ENCODE results near the gene ACSL1. TPM values are rescaled to one million over a fixed set of nuclear protein-coding genes. Genes with fewer than 3 reads are reported as not detected.

Gene ACSL1
- total and polyA plus RNA-seq, 2 of the 8 experiments (the other 6 are each of a cell fraction or from before 2014, with no cell fraction given), result 2.3 to 8.7 TPM

DNA sequence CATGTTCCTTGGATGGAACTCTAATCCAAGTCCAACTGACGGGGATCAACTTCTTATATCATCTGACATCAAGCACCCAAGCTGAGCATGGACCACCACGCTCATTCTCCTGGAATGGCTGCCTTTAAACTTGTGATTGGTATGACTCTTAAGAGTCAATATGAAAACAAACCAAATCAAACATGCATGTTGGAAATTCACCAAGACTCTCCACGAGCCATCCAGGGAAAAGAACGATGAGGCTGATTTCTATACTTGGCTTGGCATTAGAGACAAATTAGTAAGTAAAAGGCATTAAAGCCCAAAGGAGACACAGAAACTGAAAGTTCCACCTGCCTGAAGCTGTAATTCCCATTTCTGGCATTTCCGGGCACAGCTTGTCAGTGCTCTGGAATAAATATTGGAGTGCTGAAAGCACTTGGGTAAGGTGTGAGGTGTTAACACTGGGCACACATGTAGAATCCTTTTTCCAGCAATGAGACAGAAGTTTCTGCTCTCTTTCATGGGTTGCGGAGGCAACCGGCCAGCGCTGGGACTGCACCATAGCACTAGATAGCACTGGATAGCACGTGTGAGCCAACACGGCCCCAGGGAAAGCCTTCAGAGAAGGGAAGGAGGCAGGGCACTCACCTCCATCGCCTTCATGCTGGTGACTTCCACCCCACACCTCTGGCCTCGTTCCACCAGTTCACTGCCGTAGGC, 49.8 kb downstream of the ACSL1 start:
- Histone ChIP-seq H2BK5ac (ENCODE audit: low read depth, low read length) (no peak overlapping the region), H3K79me2 (ENCODE audit: control insufficient read depth in 1 of 2, insufficient read depth in 2 of 2, low read length in 2 of 2) (no peaks in the 10 kb centered on the region), H2AFZ (ENCODE audit: low read length) (no peak overlapping the region; the same call in 1 of the 2 replicates), H4K8ac (ENCODE audit: extremely low read depth, insufficient read depth, low read length) (no peak overlapping the region), H2BK12ac (ENCODE audit: low read depth, low read length) (no peak overlapping the region), H2BK20ac (ENCODE audit: low read length) (no peak overlapping the region), H4K20me1 (replicated peaks in 1 of 2; ENCODE audit: control insufficient read depth in 1 of 2, insufficient read depth in 2 of 2, low read length in 2 of 2) (no peaks in the 10 kb centered on the region), H2BK15ac (ENCODE audit: low read length) (no peak overlapping the region), H3K4me1 (replicated peaks in 1 of 4; ENCODE audit: control insufficient read depth in 3 of 4, insufficient read depth in 4 of 4, low read length in 3 of 4) (no peaks in the 10 kb centered on the region), H3K27me3 (replicated peaks in 1 of 4; ENCODE audit: control insufficient read depth in 3 of 4, extremely low read depth in 1 of 4, insufficient read depth in 3 of 4, low read length in 3 of 4) (no peaks in the 10 kb centered on the region), H3K23me2 (ENCODE audit: low read depth, low read length) (0 out of 2 replicates have a peak, but pooled peaks cover 2% of the 10 kb centered on the region), H3K36me3 (ENCODE audit: control insufficient read depth in 2 of 4, insufficient read depth in 4 of 4, low read length in 3 of 4) (no peaks in the 10 kb centered on the region; a peak in 1 of 8 replicates), H3K9ac (replicated peaks in 1 of 4; ENCODE audit: extremely low read depth in 1 of 4, low read depth in 3 of 4, low read length in 3 of 4) (no peak overlapping the region), H3K56ac (replicated peaks; ENCODE audit: insufficient read length, low read depth, low read length) (no peak overlapping the region), H3K4ac (replicated peaks; ENCODE audit: insufficient read length, low read depth, low read length) (no peak overlapping the region), H3K79me1 (ENCODE audit: low read depth, low read length) (no peaks in the 10 kb centered on the region), H3K27ac (ENCODE audit: low read depth, low read length) (no peak overlapping the region), H2AK5ac (ENCODE audit: low read depth, low read length) (no peak overlapping the region), H3K23ac (ENCODE audit: insufficient read length) (no peak overlapping the region), H3K14ac (ENCODE audit: insufficient read length) (no peak overlapping the region), H3K9me3 (ENCODE audit: insufficient read depth in 2 of 2, low read depth in 1 of 2, low read length in 1 of 2) (0 out of 4 replicates have a peak, but pooled peaks cover 0 to 6% of the 10 kb centered on the region in 2 experiments), H4K5ac (ENCODE audit: insufficient read length, low read depth, low read length) (no peak overlapping the region), H3K4me2 (ENCODE audit: insufficient read depth in 1 of 2, low read depth in 2 of 2, low read length in 2 of 2) (no peak overlapping the region), H4K91ac (replicated peaks; ENCODE audit: insufficient read length, low read length) (no peak overlapping the region), H2BK120ac (replicated peaks; ENCODE audit: low read depth, low read length) (no peak overlapping the region), H3K4me3 (ENCODE audit: extremely low read depth in 1 of 4, insufficient read depth in 2 of 4, low read depth in 3 of 4, low read length in 4 of 4) (no peak overlapping the region), H3K18ac (ENCODE audit: extremely low read depth, low read length) (no peak overlapping the region)
- FAIRE-seq (no peak), DNase-seq (ENCODE audit: low read depth in 1 of 2, low spot score in 2 of 2) (no peak)
- WGBS, 2 experiments (ENCODE audit: extremely low coverage in 1 of 2, insufficient coverage in 1 of 2, insufficient read length in 1 of 2, insufficient replicate concordance in 2 of 2, low coverage in 1 of 2, low lambda C conversion rate in 2 of 2, missing lambda C conversion rate in 1 of 2), result 92% methylated on average over 13 of the region's 13 CpGs; no CpG with 5 or more reads in 1 of the 2 experiments
- CTCF ChIA-PET (ENCODE audit: partially characterized antibody), result no interaction called here
- POLR2A ChIA-PET (ENCODE audit: partially characterized antibody), result no interaction called here
- TF ChIP-seq SP4 (IDR thresholded peaks at IDR 0.05; ENCODE audit: low read length) (no peak), ASH2L (IDR thresholded peaks at IDR 0.05; ENCODE audit: low read length) (no peak), RFX5 (IDR thresholded peaks at IDR 0.05; ENCODE audit: borderline replicate concordance, low read depth, low read length) (no peak), RXRA (IDR thresholded peaks at IDR 0.05; ENCODE audit: insufficient read depth, low read depth, low read length) (no peak), CHD1 (IDR thresholded peaks at IDR 0.05; ENCODE audit: low read depth, low read length) (no peak), NRF1 (IDR thresholded peaks at IDR 0.05; ENCODE audit: low read depth, low read length) (no peak), CEBPB (IDR thresholded peaks at IDR 0.05; ENCODE audit: low read depth, low read length) (no peak), CBX8 (IDR thresholded peaks at IDR 0.05; ENCODE audit: borderline replicate concordance, low read depth, low read length) (no peak), SAP30 (IDR thresholded peaks at IDR 0.05; ENCODE audit: insufficient read depth, insufficient replicate concordance, low read length) (no peak)
- TF ChIP-seq, protein P1, sequence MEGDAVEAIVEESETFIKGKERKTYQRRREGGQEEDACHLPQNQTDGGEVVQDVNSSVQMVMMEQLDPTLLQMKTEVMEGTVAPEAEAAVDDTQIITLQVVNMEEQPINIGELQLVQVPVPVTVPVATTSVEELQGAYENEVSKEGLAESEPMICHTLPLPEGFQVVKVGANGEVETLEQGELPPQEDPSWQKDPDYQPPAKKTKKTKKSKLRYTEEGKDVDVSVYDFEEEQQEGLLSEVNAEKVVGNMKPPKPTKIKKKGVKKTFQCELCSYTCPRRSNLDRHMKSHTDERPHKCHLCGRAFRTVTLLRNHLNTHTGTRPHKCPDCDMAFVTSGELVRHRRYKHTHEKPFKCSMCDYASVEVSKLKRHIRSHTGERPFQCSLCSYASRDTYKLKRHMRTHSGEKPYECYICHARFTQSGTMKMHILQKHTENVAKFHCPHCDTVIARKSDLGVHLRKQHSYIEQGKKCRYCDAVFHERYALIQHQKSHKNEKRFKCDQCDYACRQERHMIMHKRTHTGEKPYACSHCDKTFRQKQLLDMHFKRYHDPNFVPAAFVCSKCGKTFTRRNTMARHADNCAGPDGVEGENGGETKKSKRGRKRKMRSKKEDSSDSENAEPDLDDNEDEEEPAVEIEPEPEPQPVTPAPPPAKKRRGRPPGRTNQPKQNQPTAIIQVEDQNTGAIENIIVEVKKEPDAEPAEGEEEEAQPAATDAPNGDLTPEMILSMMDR (IDR thresholded peaks at IDR 0.05; ENCODE audit: control extremely low read depth in 1 of 3, insufficient read depth in 1 of 3, low read depth in 1 of 3, low read length in 3 of 3), result no peak
- TF ChIP-seq, protein P2, sequence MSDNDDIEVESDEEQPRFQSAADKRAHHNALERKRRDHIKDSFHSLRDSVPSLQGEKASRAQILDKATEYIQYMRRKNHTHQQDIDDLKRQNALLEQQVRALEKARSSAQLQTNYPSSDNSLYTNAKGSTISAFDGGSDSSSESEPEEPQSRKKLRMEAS (IDR thresholded peaks at IDR 0.05), result no peak

Measured in H1 (cell line).